ENCODE data around the gene OR9A4. TPM values are rescaled to one million over a fixed set of nuclear protein-coding genes. Genes with fewer than 3 reads are reported as not detected.

The OR9A4 gene
- total RNA-seq, 1 experiment from 2014 or later: not detected

DNA sequence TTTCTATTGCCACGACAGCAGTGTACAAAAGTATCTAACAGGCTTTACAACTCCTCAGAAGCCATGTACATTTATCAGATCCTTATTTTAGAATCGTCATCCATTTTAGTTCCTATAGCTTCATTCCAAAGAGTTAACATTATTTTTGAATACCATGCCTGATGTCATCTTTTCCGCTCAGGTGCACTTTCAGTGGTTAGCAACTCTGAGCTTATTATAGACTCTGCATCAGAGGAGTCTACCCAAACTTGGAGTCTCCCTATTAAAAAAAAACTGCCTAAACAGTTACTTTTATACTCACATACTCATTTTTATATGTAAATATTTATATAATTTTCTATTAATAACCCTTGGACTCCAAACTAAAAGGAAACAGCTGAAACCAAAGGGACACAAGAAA is 43.3 kb upstream of the OR9A4 start:
- H3K9me2 ChIP-seq (ENCODE audit: insufficient read depth): no peaks in the 10 kb centered on the region
- no peak overlapping the region for H3K4me3 ChIP-seq (replicated peaks in 1 of 2; ENCODE audit: low read depth in 1 of 2, low read length in 2 of 2)
- no peaks in the 10 kb centered on the region for H4K20me1 ChIP-seq (ENCODE audit: insufficient read depth)
- no TSS peak for BruUV-seq (replicated peaks)
- H3K79me2 ChIP-seq (ENCODE audit: insufficient read depth, low read length): no peaks in the 10 kb centered on the region
- ChIA-PET POLR2A (no interaction called here), RAD21 (ENCODE audit: low non-redundant PET in 1 of 2, low total read pairs in 2 of 2, uncharacterized antibody in 2 of 2, unreplicated experiment in 2 of 2) (no interaction called here), CTCF (no interaction called here)
- H3K4me2 ChIP-seq (ENCODE audit: low read length): no peak overlapping the region
- H3K9me3 ChIP-seq (ENCODE audit: control insufficient read depth in 1 of 2, insufficient read depth in 1 of 2, low read depth in 1 of 2, low read length in 2 of 2): no peaks in the 10 kb centered on the region
- no peaks in the 10 kb centered on the region for H3K36me3 ChIP-seq (ENCODE audit: control insufficient read depth in 1 of 2, insufficient read depth in 2 of 2, low read length in 2 of 2)
- H3K27ac ChIP-seq (ENCODE audit: low read depth, low read length): no peak overlapping the region
- intact Hi-C loops (cut with micrococcal nuclease): no loop called here
- no peak overlapping the region for H3K9ac ChIP-seq (ENCODE audit: low read length)
- H3K27me3 ChIP-seq (ENCODE audit: insufficient read depth, low read length): no peaks in the 10 kb centered on the region
- TF ChIP-seq, protein P1, sequence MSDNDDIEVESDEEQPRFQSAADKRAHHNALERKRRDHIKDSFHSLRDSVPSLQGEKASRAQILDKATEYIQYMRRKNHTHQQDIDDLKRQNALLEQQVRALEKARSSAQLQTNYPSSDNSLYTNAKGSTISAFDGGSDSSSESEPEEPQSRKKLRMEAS (IDR thresholded peaks at IDR 0.05): no peak
- TF ChIP-seq FOSL1 (IDR thresholded peaks at IDR 0.05; ENCODE audit: low read depth): no peak
- TF ChIP-seq, protein P2, sequence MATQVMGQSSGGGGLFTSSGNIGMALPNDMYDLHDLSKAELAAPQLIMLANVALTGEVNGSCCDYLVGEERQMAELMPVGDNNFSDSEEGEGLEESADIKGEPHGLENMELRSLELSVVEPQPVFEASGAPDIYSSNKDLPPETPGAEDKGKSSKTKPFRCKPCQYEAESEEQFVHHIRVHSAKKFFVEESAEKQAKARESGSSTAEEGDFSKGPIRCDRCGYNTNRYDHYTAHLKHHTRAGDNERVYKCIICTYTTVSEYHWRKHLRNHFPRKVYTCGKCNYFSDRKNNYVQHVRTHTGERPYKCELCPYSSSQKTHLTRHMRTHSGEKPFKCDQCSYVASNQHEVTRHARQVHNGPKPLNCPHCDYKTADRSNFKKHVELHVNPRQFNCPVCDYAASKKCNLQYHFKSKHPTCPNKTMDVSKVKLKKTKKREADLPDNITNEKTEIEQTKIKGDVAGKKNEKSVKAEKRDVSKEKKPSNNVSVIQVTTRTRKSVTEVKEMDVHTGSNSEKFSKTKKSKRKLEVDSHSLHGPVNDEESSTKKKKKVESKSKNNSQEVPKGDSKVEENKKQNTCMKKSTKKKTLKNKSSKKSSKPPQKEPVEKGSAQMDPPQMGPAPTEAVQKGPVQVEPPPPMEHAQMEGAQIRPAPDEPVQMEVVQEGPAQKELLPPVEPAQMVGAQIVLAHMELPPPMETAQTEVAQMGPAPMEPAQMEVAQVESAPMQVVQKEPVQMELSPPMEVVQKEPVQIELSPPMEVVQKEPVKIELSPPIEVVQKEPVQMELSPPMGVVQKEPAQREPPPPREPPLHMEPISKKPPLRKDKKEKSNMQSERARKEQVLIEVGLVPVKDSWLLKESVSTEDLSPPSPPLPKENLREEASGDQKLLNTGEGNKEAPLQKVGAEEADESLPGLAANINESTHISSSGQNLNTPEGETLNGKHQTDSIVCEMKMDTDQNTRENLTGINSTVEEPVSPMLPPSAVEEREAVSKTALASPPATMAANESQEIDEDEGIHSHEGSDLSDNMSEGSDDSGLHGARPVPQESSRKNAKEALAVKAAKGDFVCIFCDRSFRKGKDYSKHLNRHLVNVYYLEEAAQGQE (IDR thresholded peaks at IDR 0.05; ENCODE audit: low read depth): no peak
- no peak for TF ChIP-seq EZH2 (IDR thresholded peaks at IDR 0.05)
- no peak for TF ChIP-seq CEBPB (IDR thresholded peaks at IDR 0.05; ENCODE audit: low read depth)
- TF ChIP-seq JUND (IDR thresholded peaks at IDR 0.05): no peak
- no peaks in the 10 kb centered on the region for H3K4me1 ChIP-seq (ENCODE audit: control insufficient read depth in 1 of 2, insufficient read depth in 2 of 2, low read length in 2 of 2)
- no peak for ATAC-seq
- H2AFZ ChIP-seq (ENCODE audit: low read depth, low read length, poor library complexity, severe bottlenecking): no peak overlapping the region
- DNase-seq (ENCODE audit: low read depth, low spot score): no peak

DNA sequence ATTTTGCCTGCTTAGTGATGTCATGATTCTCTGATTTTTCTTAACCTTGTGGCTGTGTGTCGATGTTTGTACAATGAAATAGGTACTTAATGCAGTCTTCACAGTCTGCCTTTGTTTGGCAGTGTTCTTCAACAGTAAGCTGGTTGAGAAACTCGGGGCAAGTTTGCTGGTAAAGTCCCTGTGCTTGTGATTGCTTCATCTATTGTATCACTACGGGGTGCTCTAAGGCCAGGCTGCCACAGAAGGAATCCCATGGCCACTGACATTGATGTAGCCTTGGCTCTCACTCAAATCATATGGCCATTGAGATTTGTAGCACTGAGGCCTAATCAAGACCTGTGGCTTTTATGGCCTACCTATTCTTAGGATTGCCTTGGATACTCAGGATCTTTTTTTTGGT is 41.4 kb upstream of the OR9A4 start:
- no peaks in the 10 kb centered on the region for H3K4me1 ChIP-seq (ENCODE audit: control insufficient read depth in 1 of 2, insufficient read depth in 2 of 2, low read length in 2 of 2)
- no TSS peak for BruUV-seq (replicated peaks)
- no peaks in the 10 kb centered on the region for H3K9me3 ChIP-seq (ENCODE audit: control insufficient read depth in 1 of 2, insufficient read depth in 1 of 2, low read depth in 1 of 2, low read length in 2 of 2)
- H3K79me2 ChIP-seq (ENCODE audit: insufficient read depth, low read length): no peaks in the 10 kb centered on the region
- no peak for TF ChIP-seq POLR2A (IDR thresholded peaks at IDR 0.05; ENCODE audit: borderline replicate concordance, extremely low read depth, insufficient read depth, insufficient read length)
- TF ChIP-seq, protein P2 (IDR thresholded peaks at IDR 0.05; ENCODE audit: low read depth): no peak
- no peak for TF ChIP-seq EZH2phosphoT487 (IDR thresholded peaks at IDR 0.05; ENCODE audit: borderline replicate concordance)
- no peak for TF ChIP-seq ELF1 (IDR thresholded peaks at IDR 0.05; ENCODE audit: borderline replicate concordance, low read depth)
- TF ChIP-seq, protein P3, sequence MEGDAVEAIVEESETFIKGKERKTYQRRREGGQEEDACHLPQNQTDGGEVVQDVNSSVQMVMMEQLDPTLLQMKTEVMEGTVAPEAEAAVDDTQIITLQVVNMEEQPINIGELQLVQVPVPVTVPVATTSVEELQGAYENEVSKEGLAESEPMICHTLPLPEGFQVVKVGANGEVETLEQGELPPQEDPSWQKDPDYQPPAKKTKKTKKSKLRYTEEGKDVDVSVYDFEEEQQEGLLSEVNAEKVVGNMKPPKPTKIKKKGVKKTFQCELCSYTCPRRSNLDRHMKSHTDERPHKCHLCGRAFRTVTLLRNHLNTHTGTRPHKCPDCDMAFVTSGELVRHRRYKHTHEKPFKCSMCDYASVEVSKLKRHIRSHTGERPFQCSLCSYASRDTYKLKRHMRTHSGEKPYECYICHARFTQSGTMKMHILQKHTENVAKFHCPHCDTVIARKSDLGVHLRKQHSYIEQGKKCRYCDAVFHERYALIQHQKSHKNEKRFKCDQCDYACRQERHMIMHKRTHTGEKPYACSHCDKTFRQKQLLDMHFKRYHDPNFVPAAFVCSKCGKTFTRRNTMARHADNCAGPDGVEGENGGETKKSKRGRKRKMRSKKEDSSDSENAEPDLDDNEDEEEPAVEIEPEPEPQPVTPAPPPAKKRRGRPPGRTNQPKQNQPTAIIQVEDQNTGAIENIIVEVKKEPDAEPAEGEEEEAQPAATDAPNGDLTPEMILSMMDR (IDR thresholded peaks at IDR 0.05 in 2 of 3, conservative IDR thresholded peaks at IDR 0.05 in 1 of 3; ENCODE audit: borderline replicate concordance in 1 of 3, insufficient read depth in 1 of 3, low read depth in 2 of 3, low read length in 2 of 3): no peak
- TF ChIP-seq RAD21 (IDR thresholded peaks at IDR 0.05; ENCODE audit: low read depth): no peak
- no peaks in the 10 kb centered on the region for H3K9me2 ChIP-seq (ENCODE audit: insufficient read depth)
- DNase-seq (ENCODE audit: low read depth, low spot score) (no peak), ATAC-seq (no peak)
- no peak overlapping the region for H3K4me3 ChIP-seq (replicated peaks in 1 of 2; ENCODE audit: low read depth in 1 of 2, low read length in 2 of 2)
- no peaks in the 10 kb centered on the region for H4K20me1 ChIP-seq (ENCODE audit: insufficient read depth)
- ChIA-PET RAD21 (ENCODE audit: low non-redundant PET in 1 of 2, low total read pairs in 2 of 2, uncharacterized antibody in 2 of 2, unreplicated experiment in 2 of 2) (no interaction called here), POLR2A (no interaction called here), CTCF (no interaction called here)
- H3K9ac ChIP-seq (ENCODE audit: low read length): no peak overlapping the region
- no peaks in the 10 kb centered on the region for H3K27me3 ChIP-seq (ENCODE audit: insufficient read depth, low read length)
- no peak overlapping the region for H2AFZ ChIP-seq (ENCODE audit: low read depth, low read length, poor library complexity, severe bottlenecking)
- no peak overlapping the region for H3K27ac ChIP-seq (ENCODE audit: low read depth, low read length)
- intact Hi-C loops (cut with micrococcal nuclease): no loop called here
- H3K36me3 ChIP-seq (ENCODE audit: control insufficient read depth in 1 of 2, insufficient read depth in 2 of 2, low read length in 2 of 2): no peaks in the 10 kb centered on the region
- no peak overlapping the region for H3K4me2 ChIP-seq (ENCODE audit: low read length)
